ENCODE data around the gene MAPK11.

DNA sequence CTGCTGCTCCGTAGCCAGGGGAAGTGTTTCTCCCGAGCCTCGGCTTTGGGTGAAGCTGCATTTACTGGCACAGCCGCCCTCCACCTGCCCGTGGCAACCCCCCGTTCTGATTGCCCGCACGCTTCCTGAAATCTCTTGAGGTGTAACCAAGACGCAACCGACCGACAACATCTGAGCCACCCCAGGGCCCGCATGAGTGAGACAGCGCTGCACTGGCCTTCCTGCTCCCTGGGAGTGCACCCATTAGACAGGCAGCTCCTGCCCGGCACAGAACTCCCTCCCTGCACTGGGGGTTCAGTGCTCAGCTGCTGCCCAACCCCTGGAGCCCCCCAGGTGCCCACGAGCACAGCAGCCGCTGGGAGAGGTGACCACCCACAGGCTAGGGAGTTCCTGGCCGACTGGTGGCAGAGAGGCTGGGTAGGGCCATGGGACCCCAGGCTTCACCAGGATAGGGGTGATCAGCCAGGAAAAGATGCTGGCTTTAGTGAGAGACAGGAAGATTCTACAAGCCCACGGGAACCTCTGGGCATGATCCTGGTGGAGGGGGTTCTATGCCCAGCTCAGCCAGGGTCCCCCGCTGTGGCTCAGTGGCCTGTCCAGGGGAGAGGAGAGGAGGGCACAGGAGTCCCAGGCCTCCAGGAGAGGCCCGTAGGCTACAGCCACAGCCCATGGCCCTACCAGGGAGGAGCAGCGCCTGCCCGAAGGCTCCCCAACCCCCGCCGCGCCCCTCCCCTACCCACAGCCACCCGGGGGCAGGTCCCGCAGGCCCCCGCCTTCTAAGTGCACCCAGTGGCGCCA is 22.7 kb upstream of the MAPK11 start:
- no peak for TF ChIP-seq EZH2 (IDR thresholded peaks at IDR 0.05; ENCODE audit: low read length)
- TF ChIP-seq, protein P1, sequence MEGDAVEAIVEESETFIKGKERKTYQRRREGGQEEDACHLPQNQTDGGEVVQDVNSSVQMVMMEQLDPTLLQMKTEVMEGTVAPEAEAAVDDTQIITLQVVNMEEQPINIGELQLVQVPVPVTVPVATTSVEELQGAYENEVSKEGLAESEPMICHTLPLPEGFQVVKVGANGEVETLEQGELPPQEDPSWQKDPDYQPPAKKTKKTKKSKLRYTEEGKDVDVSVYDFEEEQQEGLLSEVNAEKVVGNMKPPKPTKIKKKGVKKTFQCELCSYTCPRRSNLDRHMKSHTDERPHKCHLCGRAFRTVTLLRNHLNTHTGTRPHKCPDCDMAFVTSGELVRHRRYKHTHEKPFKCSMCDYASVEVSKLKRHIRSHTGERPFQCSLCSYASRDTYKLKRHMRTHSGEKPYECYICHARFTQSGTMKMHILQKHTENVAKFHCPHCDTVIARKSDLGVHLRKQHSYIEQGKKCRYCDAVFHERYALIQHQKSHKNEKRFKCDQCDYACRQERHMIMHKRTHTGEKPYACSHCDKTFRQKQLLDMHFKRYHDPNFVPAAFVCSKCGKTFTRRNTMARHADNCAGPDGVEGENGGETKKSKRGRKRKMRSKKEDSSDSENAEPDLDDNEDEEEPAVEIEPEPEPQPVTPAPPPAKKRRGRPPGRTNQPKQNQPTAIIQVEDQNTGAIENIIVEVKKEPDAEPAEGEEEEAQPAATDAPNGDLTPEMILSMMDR (optimal IDR thresholded peaks at IDR 0.05 in 1 of 3, IDR thresholded peaks at IDR 0.05 in 1 of 3, conservative IDR thresholded peaks at IDR 0.05 in 1 of 3; ENCODE audit: extremely low read depth in 1 of 3, insufficient read depth in 2 of 3, low read length in 3 of 3) = no peak

Measured in keratinocyte (primary cell).